LNCAP (cell line): ENCODE data around the gene KCNAB2.

Experiments used
- TF ChIP-seq, protein P1 (sequence below): fragments of 450-650 bp; IDR thresholded peaks from 2 replicates; pipeline ENCODE4 v1.5.1; 2017; ENCODE audit warnings: mild to moderate bottlenecking

KCNAB2 gene

GRCh38 chr1:6121651-6122370 lies 76.1 kb downstream of the KCNAB2 start:
- TF ChIP-seq, protein P1, sequence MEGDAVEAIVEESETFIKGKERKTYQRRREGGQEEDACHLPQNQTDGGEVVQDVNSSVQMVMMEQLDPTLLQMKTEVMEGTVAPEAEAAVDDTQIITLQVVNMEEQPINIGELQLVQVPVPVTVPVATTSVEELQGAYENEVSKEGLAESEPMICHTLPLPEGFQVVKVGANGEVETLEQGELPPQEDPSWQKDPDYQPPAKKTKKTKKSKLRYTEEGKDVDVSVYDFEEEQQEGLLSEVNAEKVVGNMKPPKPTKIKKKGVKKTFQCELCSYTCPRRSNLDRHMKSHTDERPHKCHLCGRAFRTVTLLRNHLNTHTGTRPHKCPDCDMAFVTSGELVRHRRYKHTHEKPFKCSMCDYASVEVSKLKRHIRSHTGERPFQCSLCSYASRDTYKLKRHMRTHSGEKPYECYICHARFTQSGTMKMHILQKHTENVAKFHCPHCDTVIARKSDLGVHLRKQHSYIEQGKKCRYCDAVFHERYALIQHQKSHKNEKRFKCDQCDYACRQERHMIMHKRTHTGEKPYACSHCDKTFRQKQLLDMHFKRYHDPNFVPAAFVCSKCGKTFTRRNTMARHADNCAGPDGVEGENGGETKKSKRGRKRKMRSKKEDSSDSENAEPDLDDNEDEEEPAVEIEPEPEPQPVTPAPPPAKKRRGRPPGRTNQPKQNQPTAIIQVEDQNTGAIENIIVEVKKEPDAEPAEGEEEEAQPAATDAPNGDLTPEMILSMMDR = no peak

- TF ChIP-seq, protein P1 = no peak
These were observed 77.4 kb downstream of the KCNAB2 start for GRCh38 chr1:6123083-6123482.

DNA sequence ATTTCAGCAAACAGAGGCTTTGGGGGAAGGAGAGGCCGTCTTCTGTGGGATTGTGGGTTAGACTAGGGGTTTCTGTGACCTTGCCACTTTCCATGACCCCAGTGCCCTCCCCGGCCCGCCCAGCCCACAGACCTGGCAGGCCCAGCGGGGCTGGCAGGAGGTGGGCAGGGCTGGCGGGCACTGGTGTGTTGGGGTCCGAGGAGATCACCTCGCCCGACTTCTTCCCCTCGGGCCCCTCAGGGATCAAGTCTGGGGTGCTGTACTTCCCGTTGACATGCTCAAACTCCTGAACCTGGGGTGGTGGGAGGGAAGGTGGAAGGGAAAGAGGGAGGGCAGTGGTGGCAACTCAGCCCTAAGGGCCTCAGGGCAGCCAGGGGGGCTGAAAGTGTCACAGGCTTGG lies 78.1 kb downstream of the KCNAB2 start:
- TF ChIP-seq, protein P1 = no peak

DNA sequence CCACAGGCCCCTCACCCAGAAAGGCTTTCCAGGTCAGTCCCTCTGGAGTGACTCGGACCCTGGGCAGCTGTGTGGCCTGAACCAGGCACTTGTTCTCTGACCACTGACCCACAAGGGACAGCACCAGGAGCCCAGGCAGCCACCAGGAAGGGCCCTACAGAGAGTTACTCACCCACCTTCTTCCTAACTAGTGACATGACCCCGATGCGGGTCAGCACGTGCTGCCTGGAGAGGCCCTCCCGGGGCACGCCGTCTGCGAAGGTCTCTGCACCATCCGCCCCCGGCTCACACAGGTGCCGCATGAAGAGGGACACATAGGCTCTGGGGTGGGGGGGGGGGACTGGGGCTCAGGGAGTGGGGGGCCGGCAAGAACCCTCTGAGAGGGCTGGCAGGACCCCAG lies 78.7 kb downstream of the KCNAB2 start:
- TF ChIP-seq, protein P1 = no peak

GRCh38 chr1:6124746-6125365 lies 79.2 kb downstream of the KCNAB2 start:
- TF ChIP-seq, protein P1 = no peak

GRCh38 chr1:6125366-6125765 lies 79.7 kb downstream of the KCNAB2 start:
- TF ChIP-seq, protein P1 = no peak

DNA sequence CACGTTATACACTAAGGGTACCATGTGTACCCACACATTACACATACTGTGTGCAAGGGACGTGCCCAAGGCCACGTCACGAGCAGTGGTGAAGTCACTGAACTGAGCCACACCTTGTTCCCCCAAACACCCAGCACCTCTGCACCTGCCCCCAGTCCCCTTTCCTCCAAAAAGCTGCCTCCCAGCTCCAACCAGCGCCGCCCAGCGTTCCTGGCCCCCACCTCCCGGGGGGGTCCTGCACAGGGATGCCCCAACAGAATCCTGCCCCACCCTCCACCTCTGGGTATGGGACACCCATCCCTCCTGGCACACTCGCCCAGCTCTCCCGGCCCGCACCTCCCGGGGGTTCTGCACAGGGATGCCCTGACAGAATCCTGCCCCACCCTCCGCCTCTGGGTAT lies 80.3 kb downstream of the KCNAB2 start:
- TF ChIP-seq, protein P1 = no peak
